Ovary (tissue), 3 donors: ENCODE data around the gene GALNTL6.

Experiments used
- POLR2A ChIP-seq: fragments of 450-650 bp; IDR thresholded peaks from one replicate; pipeline ENCODE4 v1.6.1; 2017; ENCODE audit warnings: antibody characterized with exemption, mild to moderate bottlenecking, moderate library complexity
- TF ChIP-seq, protein P1 (sequence below), 3 donors: fragments of 450-650 bp in 2 of 3; fragments of 200-600 bp in 1 of 3; IDR thresholded peaks; one replicate each; pipeline versions ENCODE4 v1.5.1 to v1.8.0; 2016 to 2022; ENCODE audit warnings: antibody characterized with exemption in 3 of 3, mild to moderate bottlenecking in 1 of 3
- donor health status: DM: no; HTN: no; CAD: no.

DNA sequence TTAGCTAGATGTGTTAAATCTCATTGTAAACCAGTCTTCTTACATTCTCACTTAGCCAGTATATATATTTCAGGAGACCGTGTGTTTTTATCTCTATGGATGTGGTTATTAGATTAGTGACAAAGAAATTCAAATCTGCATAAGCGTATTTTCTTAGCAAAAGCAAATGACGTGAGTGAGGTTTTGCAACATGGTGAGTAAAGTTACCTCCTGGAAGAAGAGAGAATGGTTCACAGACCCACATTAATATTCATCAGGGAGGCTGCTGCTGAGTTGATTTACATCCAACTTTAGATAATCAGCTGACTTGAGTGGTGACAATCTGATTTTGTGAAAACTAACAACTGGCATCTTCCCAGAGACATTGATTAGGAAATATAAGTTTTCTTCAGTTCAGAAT is 765.5 kb downstream of the GALNTL6 start:
- TF ChIP-seq, protein P1, sequence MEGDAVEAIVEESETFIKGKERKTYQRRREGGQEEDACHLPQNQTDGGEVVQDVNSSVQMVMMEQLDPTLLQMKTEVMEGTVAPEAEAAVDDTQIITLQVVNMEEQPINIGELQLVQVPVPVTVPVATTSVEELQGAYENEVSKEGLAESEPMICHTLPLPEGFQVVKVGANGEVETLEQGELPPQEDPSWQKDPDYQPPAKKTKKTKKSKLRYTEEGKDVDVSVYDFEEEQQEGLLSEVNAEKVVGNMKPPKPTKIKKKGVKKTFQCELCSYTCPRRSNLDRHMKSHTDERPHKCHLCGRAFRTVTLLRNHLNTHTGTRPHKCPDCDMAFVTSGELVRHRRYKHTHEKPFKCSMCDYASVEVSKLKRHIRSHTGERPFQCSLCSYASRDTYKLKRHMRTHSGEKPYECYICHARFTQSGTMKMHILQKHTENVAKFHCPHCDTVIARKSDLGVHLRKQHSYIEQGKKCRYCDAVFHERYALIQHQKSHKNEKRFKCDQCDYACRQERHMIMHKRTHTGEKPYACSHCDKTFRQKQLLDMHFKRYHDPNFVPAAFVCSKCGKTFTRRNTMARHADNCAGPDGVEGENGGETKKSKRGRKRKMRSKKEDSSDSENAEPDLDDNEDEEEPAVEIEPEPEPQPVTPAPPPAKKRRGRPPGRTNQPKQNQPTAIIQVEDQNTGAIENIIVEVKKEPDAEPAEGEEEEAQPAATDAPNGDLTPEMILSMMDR (IDR thresholded peaks at IDR 0.05): no peak
- no peak for TF ChIP-seq POLR2A
